T-cell (primary cell): ENCODE measurements around the gene TADA3. TPM values are rescaled to one million over a fixed set of nuclear protein-coding genes. Genes with fewer than 3 reads are reported as not detected.

Experiments used
- ATAC-seq, 4 experiments: fragments of 200-7000 bp in 3 of 4; fragments of 150-1000 bp in 1 of 4; cut with Tn5 transposase; replicated peaks in 1 of 4; 1 replicate in 3 of 4; 2 replicates in 1 of 4; pipeline ENCODE4 v1.10.0; 2021; ENCODE audit warnings: moderate library complexity in 3 of 4, mild to moderate bottlenecking in 2 of 4, moderate number of reproducible peaks in 1 of 4
- CTCF ChIA-PET, 2 donors: fragments of 300-600 bp; sonication (Branson Sonifier 250); formaldehyde crosslinking; loops; one replicate each; lab custom pipeline; 2022; ENCODE audit warnings: antibody characterized with exemption in 2 of 2; lab: Charles Lee
- POLR2A ChIA-PET, 2 donors: fragments of 300-600 bp; sonication (Branson Sonifier 250); formaldehyde crosslinking; loops; one replicate each; lab custom pipeline; 2022; ENCODE audit warnings: antibody characterized with exemption in 2 of 2; lab: Charles Lee
- DNase-seq, 35 experiments: peaks; one replicate each; pipeline versions ENCODE4 v3.0.0 to v3.0.0-alpha.2; 2013 to 2023
- H3K27ac ChIP-seq: one replicate; pipeline ENCODE4 v1.5.1; 2013; ENCODE audit warnings: low read length
- H3K27me3 ChIP-seq, 2 experiments: replicated peaks in 1 of 2; 1 replicate in 1 of 2; 2 replicates in 1 of 2; pipeline versions ENCODE4 v1.6.1 to v1.7.0; 2013; ENCODE audit warnings: low read length in 1 of 2, mixed read lengths in 1 of 2; ENCODE audit not compliant: control insufficient read depth in 2 of 2, insufficient read depth in 2 of 2; ENCODE audit errors: extremely low read depth in 1 of 2
- H3K36me3 ChIP-seq, 2 donors: 1 replicate in 1 of 2; 2 replicates in 1 of 2; pipeline versions ENCODE4 v1.6.1 to v1.7.0; 2013; ENCODE audit warnings: low read length in 1 of 2; ENCODE audit not compliant: control insufficient read depth in 2 of 2, insufficient read depth in 1 of 2; ENCODE audit errors: extremely low read depth in 1 of 2
- H3K4me1 ChIP-seq, 2 experiments: 1 replicate in 1 of 2; 2 replicates in 1 of 2; pipeline versions ENCODE4 v1.6.1 to v1.7.0; 2013; ENCODE audit warnings: low read length in 2 of 2, mixed read lengths in 1 of 2; ENCODE audit not compliant: insufficient read depth in 2 of 2, control insufficient read depth in 1 of 2; ENCODE audit errors: extremely low read depth in 1 of 2
- H3K4me3 ChIP-seq, 2 donors: 1 replicate in 1 of 2; 2 replicates in 1 of 2; pipeline versions ENCODE4 v1.5.1 to v1.7.0; 2013; ENCODE audit warnings: mild to moderate bottlenecking in 2 of 2, low read length in 1 of 2, moderate library complexity in 1 of 2; ENCODE audit not compliant: control insufficient read depth in 1 of 2; ENCODE audit errors: extremely low read depth in 1 of 2
- H3K9me3 ChIP-seq: 2 replicates; pipeline ENCODE4 v1.7.0; 2013
- H3K27ac Mint-ChIP-seq, 2 donors: one replicate each; pipeline ENCODE4 v1.8.0; 2020 to 2021; ENCODE audit warnings: mild to moderate bottlenecking in 2 of 2, mixed read lengths in 2 of 2
- H3K27me3 Mint-ChIP-seq, 2 donors: one replicate each; pipeline ENCODE4 v1.8.0; 2021 to 2022; ENCODE audit warnings: mixed read lengths in 2 of 2
- H3K36me3 Mint-ChIP-seq: one replicate; pipeline ENCODE4 v1.8.0; 2021; ENCODE audit warnings: mixed read lengths
- H3K4me1 Mint-ChIP-seq, 3 donors: one replicate each; pipeline ENCODE4 v1.8.0; 2020 to 2022; ENCODE audit warnings: mixed read lengths in 3 of 3, mild to moderate bottlenecking in 1 of 3
- H3K4me3 Mint-ChIP-seq, 3 donors: one replicate each; pipeline ENCODE4 v1.8.0; 2020 to 2022; ENCODE audit warnings: mild to moderate bottlenecking in 3 of 3, mixed read lengths in 3 of 3, moderate library complexity in 3 of 3
- H3K9me3 Mint-ChIP-seq, 3 donors: one replicate each; pipeline ENCODE4 v1.8.0; 2020 to 2022; ENCODE audit warnings: mixed read lengths in 3 of 3
- WGBS: methylation state at CpG from one replicate; pipeline ENCODE4 v1.1.5; 2013; ENCODE audit warnings: missing lambda C conversion rate; ENCODE audit not compliant: insufficient coverage; 5-methylcytosine and 5-hydroxymethylcytosine counted together
- total RNA-seq, 35 experiments: library from RNA in 6 of 35; stranded (reverse) in 6 of 35; fragments of 120-200 nt in 1 of 35; gene quantifications; one replicate each; pipeline versions ENCODE4 v1.2.1 to v1.2.4 and lab custom pipeline; 2013 to 2026

Gene TADA3
- total RNA-seq, 5 donors from 2014 or later (not counting 1 experiment from before 2014, with no cell fraction given), result 29.1 to 46.5 (median 41.1) TPM

GRCh38 chr3:9747267-9747666 is 45.0 kb downstream of the TADA3 start:
- H3K27me3 ChIP-seq, result no peaks in the 10 kb centered on the region
- Mint-ChIP-seq H3K36me3 (peaks cover 43% of the 10 kb centered on the region), H3K4me3 (no peak overlapping the region), H3K4me1 (peaks cover 32 to 33% (median 33%) of the 10 kb centered on the region in 3 donors), H3K27ac (no peak overlapping the region), H3K9me3 (no peaks in the 10 kb centered on the region), H3K27me3 (no peaks in the 10 kb centered on the region)
- DNase-seq (no peak), ATAC-seq (no peak)
- H3K9me3 ChIP-seq, result no peaks in the 10 kb centered on the region
- peaks cover 16 to 27% of the 10 kb centered on the region in 2 experiments for H3K4me1 ChIP-seq
- H3K27ac ChIP-seq, result no peak overlapping the region
- CTCF ChIA-PET, result no interaction called here
- H3K4me3 ChIP-seq, result no peak overlapping the region
- POLR2A ChIA-PET, result no interaction called here
- peaks cover 26 to 68% of the 10 kb centered on the region in 2 donors for H3K36me3 ChIP-seq
- 100% methylated on average over 1 of the region's 8 CpGs for WGBS

- DNase-seq, result no peak
- H3K27me3 Mint-ChIP-seq, result no peaks in the 10 kb centered on the region
- ChIA-PET CTCF (no interaction called here), POLR2A (no interaction called here)
- Histone ChIP-seq H3K4me3 (no peak overlapping the region), H3K9me3 (no peaks in the 10 kb centered on the region), H3K36me3 (peaks cover 26 to 69% of the 10 kb centered on the region in 2 donors), H3K27ac (no peak overlapping the region), H3K4me1 (peaks cover 8 to 20% of the 10 kb centered on the region in 2 experiments), H3K27me3 (no peaks in the 10 kb centered on the region)
- peaks cover 37% of the 10 kb centered on the region for H3K36me3 Mint-ChIP-seq
- no peak for ATAC-seq
- H3K4me3 Mint-ChIP-seq, result no peak overlapping the region
- H3K9me3 Mint-ChIP-seq, result no peaks in the 10 kb centered on the region
- peak overlapping the region in 1 of 2 donors; percentile 17 for H3K27ac Mint-ChIP-seq
- WGBS, result no CpG with 5 or more reads among the region's 5 CpGs
- H3K4me1 Mint-ChIP-seq, result peaks cover 23 to 24% (median 24%) of the 10 kb centered on the region in 3 donors
Observed at GRCh38 chr3:9746330-9746729, 45.9 kb downstream of the TADA3 start.

DNA sequence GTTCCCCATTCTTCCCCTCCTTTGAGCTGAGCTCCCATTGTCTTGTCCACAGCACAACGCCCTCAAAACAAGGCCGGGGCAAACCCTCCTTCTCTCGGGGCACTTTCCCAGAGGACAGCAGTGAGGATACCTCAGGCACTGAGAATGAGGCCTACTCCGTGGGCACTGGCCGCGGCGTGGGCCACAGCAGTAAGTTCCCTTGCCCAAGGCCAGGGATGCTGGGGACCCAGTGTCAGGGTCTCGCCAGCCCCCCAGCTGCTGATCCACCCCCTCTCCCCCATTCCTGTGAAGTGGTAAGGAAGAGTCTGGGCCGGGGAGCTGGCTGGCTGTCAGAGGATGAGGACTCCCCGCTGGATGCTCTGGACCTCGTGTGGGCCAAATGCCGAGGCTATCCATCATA is 46.8 kb downstream of the TADA3 start:
- CTCF ChIA-PET, result interaction anchor here in 1 of 2 donors (1.0 kb wide), 1 partner anchor 9 kb away, joined by 3 read pairs; no protein-coding TSS in a partner anchor
- H3K9me3 ChIP-seq, result no peaks in the 10 kb centered on the region
- H3K36me3 ChIP-seq, result peaks cover 28 to 76% of the 10 kb centered on the region in 2 donors
- no peaks in the 10 kb centered on the region for H3K27me3 ChIP-seq
- Mint-ChIP-seq H3K9me3 (no peaks in the 10 kb centered on the region), H3K36me3 (peaks cover 43% of the 10 kb centered on the region), H3K4me1 (peaks cover 15 to 17% (median 16%) of the 10 kb centered on the region in 3 donors), H3K27me3 (no peaks in the 10 kb centered on the region), H3K27ac (no peak overlapping the region), H3K4me3 (no peak overlapping the region)
- peaks cover 2 to 13% of the 10 kb centered on the region in 2 experiments for H3K4me1 ChIP-seq
- DNase-seq, result no peak
- no peak for ATAC-seq
- H3K4me3 ChIP-seq, result no peak overlapping the region
- no peak overlapping the region for H3K27ac ChIP-seq
- POLR2A ChIA-PET, result no interaction called here
- WGBS, result 91% methylated on average over 5 of the region's 12 CpGs

- Histone ChIP-seq H3K4me3 (no peak overlapping the region), H3K27me3 (no peaks in the 10 kb centered on the region), H3K9me3 (no peaks in the 10 kb centered on the region), H3K4me1 (peaks cover 0 to 3% of the 10 kb centered on the region in 2 experiments), H3K27ac (no peak overlapping the region), H3K36me3 (peaks cover 38 to 90% of the 10 kb centered on the region in 2 donors)
- Mint-ChIP-seq H3K4me3 (no peak overlapping the region), H3K27me3 (no peaks in the 10 kb centered on the region), H3K4me1 (peaks cover 3% of the 10 kb centered on the region in 3 donors), H3K36me3 (peaks cover 53% of the 10 kb centered on the region), H3K9me3 (no peaks in the 10 kb centered on the region), H3K27ac (no peak overlapping the region)
- ATAC-seq, result no peak
- no peak for DNase-seq
- CTCF ChIA-PET, result interaction anchor here in 1 of 2 donors (0.7 to 1.0 kb wide), 2 partner anchors 10 to 188 kb away, joined by 3 read pairs; no protein-coding TSS in a partner anchor
- POLR2A ChIA-PET, result no interaction called here
- WGBS, result 100% methylated on average over 5 of the region's 13 CpGs
Observed at GRCh38 chr3:9744162-9744561, 48.1 kb downstream of the TADA3 start.

- ATAC-seq (no peak), DNase-seq (no peak)
- Histone ChIP-seq H3K36me3 (peaks cover 44 to 96% of the 10 kb centered on the region in 2 donors), H3K27me3 (no peaks in the 10 kb centered on the region), H3K9me3 (no peaks in the 10 kb centered on the region), H3K27ac (no peak overlapping the region), H3K4me3 (no peak overlapping the region), H3K4me1 (no peaks in the 10 kb centered on the region)
- Mint-ChIP-seq H3K36me3 (peaks cover 58% of the 10 kb centered on the region), H3K27ac (no peak overlapping the region), H3K4me3 (no peak overlapping the region), H3K27me3 (no peaks in the 10 kb centered on the region), H3K9me3 (no peaks in the 10 kb centered on the region), H3K4me1 (peaks cover 0 to 3% (median 0%) of the 10 kb centered on the region in 3 donors)
- ChIA-PET POLR2A (no interaction called here), CTCF (no interaction called here)
- 98% methylated on average over 18 of the region's 18 CpGs for WGBS
Observed at GRCh38 chr3:9743548-9743947, 48.7 kb downstream of the TADA3 start.

DNA sequence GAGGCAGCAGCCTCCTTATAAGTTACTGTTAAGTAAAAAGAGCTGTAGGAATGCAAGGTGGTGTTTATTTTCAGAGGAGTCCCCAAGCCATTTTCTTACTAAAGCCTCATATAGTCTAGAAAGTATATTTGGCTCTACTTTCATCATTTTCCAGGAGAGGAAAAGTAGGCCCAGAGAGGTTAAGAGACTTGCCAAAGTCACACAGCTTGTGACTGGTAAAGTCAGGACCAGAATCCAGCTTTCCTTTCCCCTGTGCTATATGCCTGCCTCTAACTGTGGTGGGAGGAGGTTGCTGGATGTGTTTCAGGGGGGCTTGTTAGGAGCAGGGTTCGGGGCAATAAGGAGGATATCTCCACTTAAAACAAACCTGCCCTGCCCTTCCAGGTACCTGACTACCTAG is 49.7 kb downstream of the TADA3 start:
- DNase-seq (no peak), ATAC-seq (no peak)
- Mint-ChIP-seq H3K27me3 (no peaks in the 10 kb centered on the region), H3K4me3 (no peak overlapping the region), H3K27ac (no peak overlapping the region), H3K36me3 (peaks cover 65% of the 10 kb centered on the region), H3K4me1 (peaks cover 0 to 3% (median 0%) of the 10 kb centered on the region in 3 donors), H3K9me3 (no peaks in the 10 kb centered on the region)
- Histone ChIP-seq H3K4me3 (no peak overlapping the region), H3K36me3 (peaks cover 45 to 99% of the 10 kb centered on the region in 2 donors), H3K27me3 (no peaks in the 10 kb centered on the region), H3K4me1 (no peaks in the 10 kb centered on the region), H3K27ac (no peak overlapping the region), H3K9me3 (no peaks in the 10 kb centered on the region)
- no CpG with 5 or more reads among the region's 1 CpG for WGBS
- ChIA-PET POLR2A (no interaction called here), CTCF (interaction anchor here in 1 of 2 donors (1.1 kb wide), 1 partner anchor 15 kb away, joined by 4 read pairs; no protein-coding TSS in a partner anchor)
